G401 (cell line): ENCODE results near the gene MRPL51. TPM values are rescaled to one million over a fixed set of nuclear protein-coding genes. Genes with fewer than 3 reads are reported as not detected.

Source experiments
- DNase-seq: peaks from one replicate; pipeline ENCODE4 v3.0.0-alpha.2; 2015; ENCODE audit warnings: low spot score
- in situ Hi-C: cut with HindIII; loops from 2 replicates; pipeline ENCODE4 v1.10.0; 2016; ENCODE audit warnings: low sequenced_read_pairs, mixed read lengths
- total RNA-seq: library from RNA; depleted of rRNA; stranded (reverse); fragments of >200 nt; shearing (Covaris generic); gene quantifications from 2 replicates; pipeline ENCODE4 v1.2.3, GENCODE V29; 2014; rRNA removed

MRPL51 gene
- total RNA-seq, 1 experiment from 2014 or later, result 363 TPM

GRCh38 chr12:6444704-6445688, 48.1 kb downstream of the MRPL51 start, which contains the start of gene CD27:
CD27 (plus strand) TSS chr12:6444955; CDS start chr12:6445096, 141 bp downstream.
- no peak for DNase-seq
- in situ Hi-C loops, result no loop called here

GRCh38 chr12:6444031-6444430, 49.0 kb downstream of the MRPL51 start:
- DNase-seq, result no peak
- in situ Hi-C loops, result no loop called here

- in situ Hi-C loops, result no loop called here
- no peak for DNase-seq
Measured at GRCh38 chr12:6443361-6443983, 49.6 kb downstream of the MRPL51 start.

GRCh38 chr12:6442836-6443235, 50.2 kb downstream of the MRPL51 start:
- in situ Hi-C loops, result no loop called here
- DNase-seq, result no peak

Other genes with a start within 250 kb of the MRPL51 start
- gene PLEKHG6, start 182.6 kb downstream of the MRPL51 start, total RNA-seq, result 0.06 and 0.14 TPM in 2 replicates
- 87.6 and 118 TPM in 2 replicates for gene TNFRSF1A, start 151.2 kb downstream of the MRPL51 start, total RNA-seq
- gene SCNN1A, start 117.7 kb downstream of the MRPL51 start, total RNA-seq, result 28.7 and 67.9 TPM in 2 replicates
- gene LTBR, start 109.1 kb downstream of the MRPL51 start, total RNA-seq, result 0.86 and 10.1 TPM in 2 replicates
- not detected in 2 replicates for gene CD27, start 48.3 kb downstream of the MRPL51 start, total RNA-seq
- 0.25 TPM in 1 of 2 replicates, not detected in the other for gene TAPBPL, start 41.2 kb downstream of the MRPL51 start, total RNA-seq
- gene VAMP1, start 22.6 kb downstream of the MRPL51 start, total RNA-seq, result 7.6 and 9.3 TPM in 2 replicates
- gene NCAPD2, start 840 bp upstream of the MRPL51 start, total RNA-seq, result 86.1 and 102 TPM in 2 replicates
- gene GAPDH, start 41.3 kb upstream of the MRPL51 start, total RNA-seq, result 3,766 and 4,312 TPM in 2 replicates
- 11.7 and 13.2 TPM in 2 replicates for gene IFFO1, start 62.8 kb upstream of the MRPL51 start, total RNA-seq
- 45.5 and 70.7 TPM in 2 replicates for gene NOP2, start 75.0 kb upstream of the MRPL51 start, total RNA-seq
- 374 and 375 TPM in 2 replicates for gene CHD4, start 114.1 kb upstream of the MRPL51 start, total RNA-seq
- gene LPAR5, start 142.7 kb upstream of the MRPL51 start, total RNA-seq, result 0.03 TPM in 1 of 2 replicates, not detected in the other
- not detected in 2 replicates for gene ACRBP, start 154.2 kb upstream of the MRPL51 start, total RNA-seq
- 33.0 and 47.7 TPM in 2 replicates for gene ING4, start 169.9 kb upstream of the MRPL51 start, total RNA-seq
- gene ZNF384, start 196.1 kb upstream of the MRPL51 start, total RNA-seq, result 14.9 and 25.5 TPM in 2 replicates
- 0.44 and 4.4 TPM in 2 replicates for gene PIANP, start 207.6 kb upstream of the MRPL51 start, total RNA-seq
- gene COPS7A, start 230.8 kb upstream of the MRPL51 start, total RNA-seq, result 47.0 and 47.6 TPM in 2 replicates